NCI-H748 treated with DMSO at 0.1 percent for 48 hours (cell line): ENCODE results near the gene TMEM116.
"Not testable (repeated sequence)": the region's sequence is repeated elsewhere in the genome, so short reads cannot be mapped to it uniquely, and the experiment has no call there.

Source experiments
- DNase-seq: peaks from one replicate; lab custom pipeline; 2025; lab: John Stamatoyannopoulos, UW

The TMEM116 gene

DNA sequence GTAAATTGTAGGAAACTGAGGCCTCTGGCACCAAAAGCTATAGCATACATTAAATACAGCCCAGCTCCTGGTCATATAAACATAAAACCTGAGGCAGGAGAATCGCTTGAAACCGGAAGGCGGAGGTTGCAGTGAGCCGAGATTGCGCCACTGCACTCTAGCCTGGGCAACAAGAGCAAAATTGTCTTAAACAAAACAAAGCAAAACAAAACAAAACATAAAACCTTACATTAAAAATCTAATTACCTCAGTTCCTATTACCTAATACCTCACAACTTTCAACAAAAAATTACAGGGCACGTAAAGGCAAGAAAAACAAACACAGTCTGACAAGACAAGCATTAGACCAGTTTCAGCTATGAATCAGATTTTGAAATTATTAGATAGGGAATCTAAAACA is 36.7 kb downstream of the TMEM116 start:
- DNase-seq = no peak

- DNase-seq = no peak
Observed at GRCh38 chr12:111975161-111975931, 37.6 kb downstream of the TMEM116 start.

DNA sequence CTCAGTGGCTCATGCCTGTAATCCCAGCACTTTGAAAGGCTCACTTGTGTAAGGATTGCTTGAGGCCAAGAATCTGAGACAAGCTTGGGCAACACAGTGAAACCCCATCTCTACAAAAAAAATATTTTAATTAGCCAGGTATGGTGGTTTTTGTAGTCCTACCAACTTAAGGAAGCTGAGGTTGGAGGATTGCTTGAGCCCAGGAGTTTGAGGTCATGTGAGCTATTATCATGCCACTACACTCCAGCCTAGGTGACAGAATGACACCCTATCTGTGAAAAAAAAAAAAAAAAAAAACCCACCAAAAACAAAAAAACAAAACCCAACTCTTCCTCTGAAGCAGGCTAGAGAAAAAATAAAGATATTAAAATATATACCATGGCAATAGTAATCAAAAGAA is 41.2 kb downstream of the TMEM116 start:
- DNase-seq = no peak

DNA sequence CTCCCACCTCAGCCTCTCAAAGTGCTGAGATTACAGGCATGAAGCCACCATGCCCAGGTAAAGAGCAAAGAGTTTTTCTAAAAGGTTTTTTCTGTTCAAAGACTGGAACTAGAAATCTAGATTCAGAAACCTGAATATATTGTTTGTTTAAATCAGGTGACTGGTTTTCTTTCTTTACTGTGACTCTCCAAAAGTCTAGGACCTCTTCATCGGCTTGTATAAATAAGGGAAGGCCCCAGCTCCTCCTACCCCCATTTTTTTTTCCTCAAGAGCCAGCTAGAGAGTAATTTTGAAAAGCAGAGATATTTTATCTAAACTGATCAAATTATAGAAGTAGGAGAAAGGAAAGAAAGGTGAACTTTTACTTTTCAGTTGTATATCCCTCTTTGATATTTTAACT is 48.0 kb downstream of the TMEM116 start:
- DNase-seq = no peak

DNA sequence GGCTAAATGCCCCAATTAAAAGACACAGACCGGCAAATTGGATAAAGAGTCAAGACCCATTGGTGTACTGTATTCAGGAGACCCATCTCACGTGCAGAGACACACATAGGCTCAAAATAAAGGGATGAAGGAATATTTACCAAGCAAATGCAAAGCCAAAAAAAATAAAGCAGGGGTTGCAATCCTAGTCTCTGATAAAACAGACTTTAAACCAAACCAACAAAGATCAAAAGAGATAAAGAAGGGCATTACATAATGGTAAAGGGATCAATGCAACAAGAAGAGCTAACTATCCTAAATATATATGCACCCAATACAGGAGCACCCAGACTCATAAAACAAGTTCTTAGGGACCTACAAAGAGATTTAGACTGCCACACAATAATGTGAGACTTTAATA is 53.4 kb downstream of the TMEM116 start:
- not testable (repeated sequence) for DNase-seq

DNA sequence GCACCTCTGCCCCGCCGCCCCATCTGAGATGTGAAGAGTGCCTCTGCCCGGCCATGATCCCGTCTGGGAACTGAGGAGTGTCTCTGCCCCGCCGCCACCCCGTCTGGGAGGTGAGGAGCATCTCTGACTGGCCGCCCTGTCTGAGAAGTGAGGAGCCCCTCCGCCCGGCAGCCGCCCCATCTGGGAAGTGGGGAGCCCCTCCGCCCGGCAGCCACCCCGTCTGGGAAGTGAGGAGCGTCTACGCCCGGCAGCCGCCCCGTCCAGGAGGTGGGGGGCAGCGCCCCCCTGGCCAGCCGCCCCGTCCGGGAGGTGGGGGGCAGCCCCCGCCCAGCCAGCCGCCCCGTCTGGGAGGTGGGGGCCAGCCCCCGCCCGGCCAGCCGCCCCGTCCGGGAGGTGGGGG is 55.7 kb downstream of the TMEM116 start:
- DNase-seq = not testable (repeated sequence)

DNA sequence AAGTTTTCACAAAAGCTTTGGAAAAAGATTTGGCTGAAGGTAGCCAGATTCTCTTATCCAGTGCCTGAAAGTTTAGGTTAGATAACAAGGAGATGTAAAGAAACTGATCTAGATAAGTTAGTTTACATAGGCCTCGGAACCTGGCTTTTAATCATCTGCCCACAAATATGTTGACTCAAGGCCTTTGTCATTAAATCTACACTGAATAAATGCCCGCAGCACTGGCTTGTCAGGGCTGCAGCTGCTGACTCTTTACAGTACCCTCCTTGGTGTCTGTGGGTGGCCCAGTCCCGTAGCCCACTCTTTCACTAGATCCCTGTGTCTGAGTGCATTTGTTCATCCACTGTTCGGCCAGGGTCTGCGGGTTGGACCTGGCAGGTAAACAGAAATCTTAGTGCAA is 58.0 kb downstream of the TMEM116 start:
- DNase-seq = no peak

GRCh38 chr12:111953455-111953854 is 59.5 kb downstream of the TMEM116 start:
- no peak for DNase-seq

DNA sequence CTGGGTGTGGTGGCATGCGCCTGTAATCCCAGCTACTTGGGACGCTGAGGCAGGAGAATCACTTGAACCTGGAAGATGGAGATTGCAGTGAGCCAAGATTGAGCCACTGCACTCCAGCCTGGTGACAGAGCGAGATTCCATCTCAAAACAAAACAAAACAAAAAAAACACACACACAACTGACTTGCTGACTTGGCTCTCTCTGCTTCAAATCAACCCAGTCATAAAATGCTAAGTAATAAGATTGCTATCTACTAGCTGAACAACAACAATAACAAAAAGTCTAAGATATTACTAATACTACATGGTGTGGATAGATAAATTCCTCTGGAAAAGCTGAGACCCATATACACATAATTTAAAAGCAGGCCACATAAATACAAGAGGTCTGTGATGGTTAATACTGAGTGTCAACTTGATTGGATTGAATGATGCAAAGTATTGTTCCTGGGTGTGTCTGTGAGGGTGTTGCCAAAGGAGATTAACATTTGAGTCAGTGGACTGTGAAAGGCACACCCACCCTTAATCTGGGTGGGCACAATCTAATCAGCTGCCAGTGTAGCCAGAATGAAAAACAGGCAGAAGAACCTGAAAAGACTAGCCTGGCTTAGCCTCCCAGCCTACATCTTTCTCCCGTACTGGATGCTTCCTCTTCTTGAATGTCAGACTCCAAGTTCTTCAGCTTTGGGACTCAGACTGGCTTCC is 60.7 kb downstream of the TMEM116 start:
- not testable (repeated sequence) for DNase-seq

- not testable (repeated sequence) for DNase-seq
Observed at GRCh38 chr12:111950961-111951676, 61.8 kb downstream of the TMEM116 start.

DNA sequence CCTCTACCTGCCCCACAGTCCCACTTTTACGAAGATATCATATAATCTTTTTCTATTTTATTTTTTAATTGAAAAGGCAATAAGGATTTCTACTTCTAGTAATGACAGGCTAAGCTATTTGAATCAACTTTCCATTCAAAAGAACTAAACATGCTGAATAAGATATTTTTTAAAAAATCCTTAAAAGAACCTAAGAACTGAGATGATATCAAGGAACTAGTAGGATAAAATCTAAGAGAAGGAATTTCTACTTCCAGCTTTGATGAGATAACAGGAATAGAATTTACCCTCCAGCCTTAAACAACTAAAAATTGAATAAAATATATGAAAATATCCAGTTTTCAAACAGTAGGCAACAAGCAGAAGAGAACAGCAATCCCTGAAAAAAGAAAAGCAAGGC is 69.0 kb downstream of the TMEM116 start:
- DNase-seq = no peak

DNA sequence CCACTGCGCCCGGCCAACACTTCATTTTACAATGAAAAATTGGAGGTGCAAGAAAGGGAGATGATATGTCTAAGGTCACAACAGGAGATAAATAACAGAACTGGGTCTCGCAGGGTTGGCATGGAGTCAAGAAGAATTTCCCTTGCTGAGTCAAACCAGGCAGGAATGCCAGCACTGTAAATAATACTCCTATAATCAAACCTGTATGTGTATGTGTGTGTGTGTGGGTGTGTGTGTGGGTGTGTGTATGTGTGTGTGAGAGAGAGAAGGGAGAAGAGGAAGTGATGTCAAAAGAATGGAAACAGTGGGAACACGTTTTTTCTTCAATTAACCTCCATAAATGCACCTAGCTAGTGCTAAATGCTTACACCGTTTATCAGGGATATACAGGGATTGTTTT is 70.4 kb downstream of the TMEM116 start:
- DNase-seq = no peak

DNA sequence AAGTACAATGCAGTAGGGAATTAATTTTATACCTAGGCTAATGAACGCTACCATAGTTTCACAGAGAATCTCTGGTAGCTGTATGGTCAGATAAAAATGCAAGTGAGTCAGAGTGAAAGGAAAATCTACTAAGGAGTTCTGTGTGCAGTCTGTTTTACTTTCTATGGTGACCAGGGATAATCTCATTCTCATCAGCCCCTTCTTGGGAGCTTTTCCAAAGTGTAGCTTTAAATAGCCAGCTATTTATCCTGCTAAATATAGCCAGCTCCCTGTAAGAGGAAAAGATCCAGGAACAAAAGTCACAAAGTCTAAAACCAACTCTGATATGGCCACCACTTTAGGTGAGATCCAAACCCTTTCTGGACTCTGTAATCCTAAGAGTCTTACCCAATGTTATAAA is 75.5 kb downstream of the TMEM116 start:
- DNase-seq = no peak

GRCh38 chr12:111936869-111937268 is 76.1 kb downstream of the TMEM116 start:
- DNase-seq = no peak

GRCh38 chr12:111932241-111932640 is 80.7 kb downstream of the TMEM116 start:
- no peak for DNase-seq

- DNase-seq = no peak
Observed at GRCh38 chr12:111927346-111927745, 85.6 kb downstream of the TMEM116 start.

DNA sequence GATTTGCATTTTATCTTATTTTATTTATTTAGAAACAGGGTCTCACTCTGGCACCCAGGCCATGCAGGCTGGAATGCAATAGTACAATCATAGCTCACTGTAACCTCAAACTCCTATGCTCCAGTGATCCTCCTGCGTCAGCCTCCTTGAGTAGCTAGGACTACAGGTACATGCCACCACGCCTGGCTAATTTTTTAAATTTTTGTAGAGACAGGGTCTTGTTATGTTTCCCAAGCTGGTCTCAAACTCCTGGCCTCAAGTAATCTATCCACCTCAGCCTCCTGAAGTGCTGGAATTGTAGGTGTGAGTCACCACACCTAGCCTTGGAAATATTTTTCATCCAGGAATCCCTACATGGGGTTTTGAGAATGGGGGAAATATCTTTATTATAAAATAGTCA is 86.3 kb downstream of the TMEM116 start:
- no peak for DNase-seq

DNA sequence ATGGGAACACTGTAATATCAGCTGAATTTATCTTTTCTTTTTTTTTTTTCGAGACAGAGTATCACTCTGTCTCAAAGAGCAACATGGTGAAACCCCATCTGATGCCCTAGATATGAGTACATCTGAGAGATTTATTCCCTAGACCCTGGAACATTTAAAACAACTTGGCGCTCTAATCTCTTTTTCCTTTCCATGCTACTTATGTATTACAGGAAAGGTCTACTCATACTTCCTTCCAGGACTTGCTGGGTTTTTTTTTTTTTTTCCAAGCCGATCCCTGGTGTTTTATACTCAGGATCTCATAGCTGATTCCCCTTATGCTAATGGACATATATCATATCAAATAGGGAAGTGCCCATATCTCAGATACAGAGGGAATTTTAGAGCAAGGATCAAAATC is 87.8 kb downstream of the TMEM116 start:
- DNase-seq = no peak

DNA sequence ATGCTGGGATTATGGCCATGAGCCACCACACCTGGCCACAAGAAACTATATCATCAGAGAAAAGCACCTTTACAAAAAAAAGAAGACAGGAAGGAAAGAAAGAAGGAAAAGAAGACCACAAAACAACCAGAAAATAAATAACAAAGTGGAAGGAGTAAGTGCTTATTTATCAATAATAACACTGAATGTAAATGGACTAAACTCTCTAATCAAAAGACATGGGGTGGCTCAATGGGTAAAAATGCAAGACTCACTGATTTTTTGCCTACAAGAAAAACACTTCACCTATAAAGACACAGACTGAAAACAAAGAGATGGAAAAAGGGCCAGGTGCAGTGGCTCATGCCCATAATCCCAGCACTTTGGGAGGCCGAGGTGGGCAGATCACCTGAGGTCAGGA is 105.2 kb downstream of the TMEM116 start:
- no peak for DNase-seq

- no peak for DNase-seq
Observed at GRCh38 chr12:111905502-111905901, 107.5 kb downstream of the TMEM116 start.

GRCh38 chr12:111904446-111904975 is 108.5 kb downstream of the TMEM116 start:
- no peak for DNase-seq

DNA sequence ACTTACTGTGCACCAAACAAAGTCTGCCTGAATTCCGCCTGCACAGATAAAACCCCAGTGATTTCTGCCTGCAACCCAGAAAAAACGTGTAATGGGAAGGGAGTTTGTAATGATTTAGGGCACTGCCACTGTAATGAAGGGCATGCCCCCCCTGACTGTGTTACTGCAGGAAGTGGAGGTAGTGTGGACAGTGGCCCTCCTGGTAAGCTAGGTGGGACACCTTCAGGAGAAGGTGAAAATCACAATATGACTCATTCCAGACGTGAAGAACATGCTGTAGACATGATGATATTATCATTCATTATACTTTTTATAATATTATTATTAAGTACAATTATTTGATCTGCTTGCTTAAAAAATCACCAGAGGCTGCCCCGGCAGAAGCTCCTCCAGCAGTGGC is 111.8 kb downstream of the TMEM116 start:
- no peak for DNase-seq

GRCh38 chr12:111894556-111894955 is 118.4 kb downstream of the TMEM116 start:
- DNase-seq = no peak
